Mesendoderm (in vitro differentiated cells): Measurements from ENCODE around the gene RNF208.
A peak's percentile ranks its signal among the peaks of the same experiment; 100 is the strongest.

ENCODE experiments used
- DNase-seq: peaks from one replicate; pipeline ENCODE4 v3.0.0; 2013
- H2AK5ac ChIP-seq: 2 replicates; pipeline ENCODE4 v1.6.1; 2013; ENCODE audit warnings: low read length, inconsistent platforms
- H2BK120ac ChIP-seq: 2 replicates; pipeline ENCODE4 v1.6.1; 2013; ENCODE audit warnings: low read depth, mild to moderate bottlenecking, low read length, moderate library complexity, mixed read lengths
- H2BK15ac ChIP-seq: replicated peaks from 2 replicates; pipeline ENCODE4 v1.6.1; 2013; ENCODE audit warnings: low read depth, mild to moderate bottlenecking, moderate library complexity
- H2BK5ac ChIP-seq: 2 replicates; pipeline ENCODE4 v1.6.1; 2013; ENCODE audit warnings: low read length, inconsistent platforms
- H3K18ac ChIP-seq: 2 replicates; pipeline ENCODE4 v1.6.1; 2013; ENCODE audit warnings: mild to moderate bottlenecking, low read length, mixed read lengths
- H3K23ac ChIP-seq: one replicate; pipeline ENCODE4 v1.6.1; 2013; ENCODE audit warnings: low read length
- H3K27ac ChIP-seq: 2 replicates; pipeline ENCODE4 v1.5.1; 2013; ENCODE audit warnings: low read depth, mild to moderate bottlenecking, inconsistent platforms, low read length, moderate library complexity
- H3K27me3 ChIP-seq: 2 replicates; pipeline ENCODE4 v1.6.1; 2013; ENCODE audit warnings: low read length, control low read depth, mild to moderate bottlenecking, inconsistent platforms; ENCODE audit not compliant: insufficient read depth, poor library complexity
- H3K36me3 ChIP-seq: 2 replicates; pipeline ENCODE4 v1.6.1; 2013; ENCODE audit warnings: low read length, inconsistent platforms; ENCODE audit not compliant: control insufficient read depth, insufficient read depth
- H3K4ac ChIP-seq: one replicate; pipeline ENCODE4 v1.6.1; 2013; ENCODE audit warnings: low read depth, mild to moderate bottlenecking, low read length, moderate library complexity
- H3K4me1 ChIP-seq: 2 replicates; pipeline ENCODE4 v1.6.1; 2013; ENCODE audit warnings: low read depth, low read length, inconsistent platforms; ENCODE audit not compliant: control insufficient read depth
- H3K4me2 ChIP-seq: 2 replicates; pipeline ENCODE4 v1.6.1; 2013; ENCODE audit warnings: low read length
- H3K4me3 ChIP-seq: 2 replicates; pipeline ENCODE4 v1.5.1; 2013; ENCODE audit warnings: mild to moderate bottlenecking, low read length
- H3K56ac ChIP-seq: one replicate; pipeline ENCODE4 v1.6.1; 2013; ENCODE audit warnings: low read length
- H3K79me1 ChIP-seq: 2 replicates; pipeline ENCODE4 v1.6.1; 2013; ENCODE audit warnings: low read length, inconsistent platforms
- H3K79me2 ChIP-seq: 2 replicates; pipeline ENCODE4 v1.6.1; 2013; ENCODE audit warnings: mild to moderate bottlenecking, low read length; ENCODE audit not compliant: control insufficient read depth, insufficient read depth
- H3K9ac ChIP-seq: 2 replicates; pipeline ENCODE4 v1.6.1; 2013; ENCODE audit warnings: low read length, inconsistent platforms
- H4K5ac ChIP-seq: one replicate; pipeline ENCODE4 v1.6.1; 2013; ENCODE audit warnings: low read length
- H4K8ac ChIP-seq: one replicate; pipeline ENCODE4 v1.6.1; 2013; ENCODE audit warnings: low read depth, mild to moderate bottlenecking, control low read depth, low read length, moderate library complexity
- WGBS: extraction: QIAGEN DNeasy Blood & Tissue Kit; methylation state at CpG from one replicate; pipeline ENCODE4 v1.1.7; 2013; ENCODE audit warnings: low lambda C conversion rate, missing lambda C conversion rate; ENCODE audit not compliant: insufficient coverage; ENCODE audit errors: extremely low coverage; 5-methylcytosine and 5-hydroxymethylcytosine counted together

RNF208 gene

DNA sequence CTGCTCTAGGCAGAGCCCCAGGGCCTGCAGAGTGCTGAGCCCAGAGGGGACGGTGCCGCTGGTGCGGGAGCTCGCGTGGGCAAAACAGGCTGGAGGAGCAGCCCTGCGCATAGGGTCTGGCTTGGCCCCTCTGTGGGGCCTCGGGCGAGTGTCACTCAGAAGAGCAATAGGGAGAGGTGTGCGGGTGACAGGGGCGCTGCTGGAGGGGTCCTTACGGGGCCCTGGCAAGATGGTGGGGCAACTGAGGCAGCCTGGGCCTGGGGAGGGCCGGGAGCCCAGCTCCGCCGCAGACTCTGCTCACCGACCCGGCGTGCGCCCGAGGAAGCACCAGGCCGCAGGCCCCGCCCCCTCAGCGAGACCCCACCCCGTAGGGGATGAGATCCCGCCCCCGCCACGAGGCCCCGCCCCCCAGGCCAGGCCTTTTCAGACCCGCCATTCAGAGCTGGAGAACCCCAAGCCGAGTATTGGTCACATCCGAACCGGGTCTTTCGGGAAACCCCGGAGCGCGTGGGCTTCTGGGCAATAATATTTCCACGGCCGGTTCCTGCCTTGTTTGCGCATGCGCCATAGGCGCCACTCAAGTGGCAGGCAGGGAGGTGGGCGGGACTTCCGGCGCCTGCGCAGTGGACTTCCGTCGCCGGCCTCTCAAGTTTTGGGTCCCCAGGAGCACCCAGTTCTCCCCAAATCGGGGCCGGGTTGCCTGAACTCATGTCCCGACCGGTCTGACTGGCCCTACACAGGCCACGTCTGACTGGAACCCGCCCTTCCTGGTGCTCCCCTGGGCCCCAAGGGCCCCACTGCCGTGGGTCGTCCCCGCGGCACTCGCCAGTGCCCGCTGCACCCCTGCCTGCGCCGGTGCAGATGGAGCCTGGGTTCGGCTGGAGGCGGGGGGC lies 1.3 kb upstream of the RNF208 start:
- H2BK5ac ChIP-seq = no peak overlapping the region
- peaks cover 5% of the 10 kb centered on the region for H3K4me1 ChIP-seq
- no peaks in the 10 kb centered on the region for H3K36me3 ChIP-seq
- H3K4me3 ChIP-seq = peak overlapping the region; percentile 87
- no peak overlapping the region for H2AK5ac ChIP-seq
- peak overlapping the region; percentile 91 for H3K9ac ChIP-seq
- DNase-seq = peak; percentile 98
- H3K79me1 ChIP-seq = no peaks in the 10 kb centered on the region
- no peak overlapping the region for H2BK15ac ChIP-seq
- H4K5ac ChIP-seq = no peak overlapping the region
- H3K23ac ChIP-seq = no peak overlapping the region
- peak overlapping the region; percentile 87 for H3K4me2 ChIP-seq
- no CpG with 5 or more reads among the region's 63 CpGs for WGBS
- peaks cover 2% of the 10 kb centered on the region for H3K27me3 ChIP-seq
- no peaks in the 10 kb centered on the region for H3K79me2 ChIP-seq
- peak overlapping the region; percentile 43 for H4K8ac ChIP-seq
- peak overlapping the region; percentile 44 for H3K18ac ChIP-seq
- peak overlapping the region; percentile 76 for H3K4ac ChIP-seq
- H3K56ac ChIP-seq = peak overlapping the region; percentile 92
- H2BK120ac ChIP-seq = no peak overlapping the region
- peak overlapping the region; percentile 73 for H3K27ac ChIP-seq

DNA sequence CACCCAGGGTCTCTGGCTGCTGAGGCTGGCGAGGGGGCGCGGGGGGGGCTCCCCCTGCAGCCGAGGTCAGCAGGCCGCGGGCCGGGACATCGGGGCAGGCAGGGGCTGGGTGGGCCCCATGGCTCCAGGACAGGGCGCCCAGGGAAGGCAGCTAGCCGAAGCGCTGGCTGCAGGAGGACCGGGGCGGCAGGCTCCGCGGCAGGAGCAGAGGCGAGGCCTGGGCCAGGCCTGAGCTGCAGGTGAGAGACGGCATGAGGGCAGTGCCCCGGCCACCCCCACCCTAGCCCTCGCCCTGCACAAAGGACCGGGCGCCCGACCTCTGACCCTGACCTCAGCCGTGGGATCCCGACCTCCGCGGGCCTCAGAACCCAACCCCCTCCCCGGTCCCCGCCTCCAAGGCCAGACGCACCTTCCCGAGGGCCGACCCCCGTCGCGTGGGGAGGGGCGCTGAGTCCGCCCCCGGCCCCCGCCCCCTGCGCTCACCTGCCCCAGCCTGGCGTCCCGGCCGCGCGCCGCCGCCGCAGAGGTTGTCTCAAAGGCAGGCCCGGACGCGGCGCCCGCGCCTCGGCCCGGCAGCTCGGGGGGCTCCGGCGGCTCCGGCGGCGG lies 431 bp downstream of the RNF208 start:
- Histone ChIP-seq H4K5ac (no peak overlapping the region), H2BK120ac (no peak overlapping the region), H3K23ac (no peak overlapping the region), H2AK5ac (no peak overlapping the region), H3K79me1 (no peaks in the 10 kb centered on the region), H3K4me2 (peak overlapping the region; percentile 11), H3K9ac (peak overlapping the region; percentile 54), H2BK15ac (no peak overlapping the region), H3K79me2 (no peaks in the 10 kb centered on the region), H3K27me3 (peaks cover 2% of the 10 kb centered on the region), H3K4me1 (peaks cover 5% of the 10 kb centered on the region), H3K36me3 (no peaks in the 10 kb centered on the region), H3K4me3 (no peak overlapping the region), H3K18ac (peak overlapping the region; percentile 11), H3K4ac (no peak overlapping the region), H3K56ac (peak overlapping the region; percentile 84), H4K8ac (no peak overlapping the region), H2BK5ac (no peak overlapping the region), H3K27ac (no peak overlapping the region)
- no CpG with 5 or more reads among the region's 61 CpGs for WGBS
- peak; percentile 30 for DNase-seq

DNA sequence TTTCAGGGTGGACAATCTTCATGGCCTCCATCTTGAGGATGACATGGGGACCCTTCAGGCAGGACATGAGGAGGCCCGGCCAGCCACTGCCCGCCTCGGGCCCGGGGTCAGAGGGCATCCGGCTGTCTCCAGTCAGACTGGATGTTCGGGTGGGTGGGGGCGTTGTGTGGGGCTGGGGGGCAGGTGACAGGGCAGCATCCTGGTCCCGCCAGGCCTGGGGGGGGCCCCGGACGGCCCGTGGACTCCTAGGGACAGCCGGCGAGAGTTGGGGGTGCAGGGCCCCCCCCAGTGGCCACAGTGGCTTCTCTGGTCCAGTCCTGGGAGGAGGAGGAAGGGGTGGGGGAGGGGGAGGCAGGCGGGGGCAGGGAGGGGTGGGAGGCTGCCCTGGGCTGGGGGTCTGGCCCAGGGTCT lies 940 bp downstream of the RNF208 start:
- H2BK5ac ChIP-seq = no peak overlapping the region
- H2AK5ac ChIP-seq = no peak overlapping the region
- peaks cover 5% of the 10 kb centered on the region for H3K4me1 ChIP-seq
- H3K4ac ChIP-seq = no peak overlapping the region
- no peak overlapping the region for H3K4me2 ChIP-seq
- no peak for DNase-seq
- no peak overlapping the region for H2BK120ac ChIP-seq
- H3K36me3 ChIP-seq = no peaks in the 10 kb centered on the region
- no peak overlapping the region for H4K5ac ChIP-seq
- H3K4me3 ChIP-seq = no peak overlapping the region
- WGBS = no CpG with 5 or more reads among the region's 14 CpGs
- no peaks in the 10 kb centered on the region for H3K79me1 ChIP-seq
- H4K8ac ChIP-seq = no peak overlapping the region
- H3K27ac ChIP-seq = no peak overlapping the region
- H2BK15ac ChIP-seq = no peak overlapping the region
- no peak overlapping the region for H3K23ac ChIP-seq
- peak overlapping the region; percentile 84 for H3K56ac ChIP-seq
- H3K18ac ChIP-seq = no peak overlapping the region
- H3K79me2 ChIP-seq = no peaks in the 10 kb centered on the region
- peaks cover 2% of the 10 kb centered on the region for H3K27me3 ChIP-seq
- no peak overlapping the region for H3K9ac ChIP-seq

DNA sequence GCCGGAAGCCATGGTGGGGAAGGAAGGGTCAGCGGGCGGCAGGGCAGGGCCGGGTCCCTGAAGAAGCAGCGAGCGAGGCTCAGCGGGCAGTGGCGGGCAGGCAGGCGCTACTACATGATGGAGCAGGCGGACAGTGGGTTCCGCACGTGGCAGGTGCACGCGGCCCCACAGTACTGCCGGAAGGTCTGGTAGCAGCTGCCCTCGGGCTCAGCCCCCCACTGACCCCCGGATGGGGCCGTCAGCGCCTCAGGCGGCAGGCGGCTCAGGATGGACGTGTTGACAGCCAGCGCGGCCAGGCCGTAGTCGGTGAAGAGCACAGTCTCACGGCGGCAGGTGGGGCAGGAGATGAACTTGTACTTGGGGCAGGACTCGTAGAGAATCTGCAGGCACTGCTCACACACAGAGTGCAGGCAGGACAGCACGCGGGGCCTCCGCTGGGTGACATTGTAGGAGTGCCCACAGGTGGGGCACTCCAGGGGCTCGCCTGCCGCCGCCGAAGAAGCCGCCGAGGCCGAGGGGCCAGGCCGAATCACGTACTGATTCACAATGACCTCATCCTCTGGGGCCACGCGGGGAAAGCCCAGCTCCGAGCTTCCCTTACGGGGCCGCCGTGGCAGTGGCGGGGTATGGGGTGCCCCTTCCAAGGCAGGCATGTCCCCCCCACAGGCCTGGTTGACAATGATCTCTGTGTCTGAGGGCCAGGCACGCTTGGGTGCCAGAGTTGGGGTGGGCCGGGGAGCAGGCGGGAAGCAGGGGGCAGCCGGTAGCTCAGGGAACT lies 1.5 kb downstream of the RNF208 start:
- no peak overlapping the region for H3K4ac ChIP-seq
- H3K4me2 ChIP-seq = no peak overlapping the region
- H3K79me1 ChIP-seq = no peaks in the 10 kb centered on the region
- no peak overlapping the region for H2BK120ac ChIP-seq
- no peaks in the 10 kb centered on the region for H3K36me3 ChIP-seq
- peaks cover 5% of the 10 kb centered on the region for H3K4me1 ChIP-seq
- no peak overlapping the region for H3K18ac ChIP-seq
- H3K79me2 ChIP-seq = no peaks in the 10 kb centered on the region
- no peak overlapping the region for H2AK5ac ChIP-seq
- H3K4me3 ChIP-seq = no peak overlapping the region
- no peak overlapping the region for H2BK15ac ChIP-seq
- H3K27me3 ChIP-seq = peaks cover 2% of the 10 kb centered on the region
- H3K9ac ChIP-seq = no peak overlapping the region
- no peak overlapping the region for H4K8ac ChIP-seq
- no peak overlapping the region for H3K23ac ChIP-seq
- WGBS = no CpG with 5 or more reads among the region's 52 CpGs
- DNase-seq = no peak
- H4K5ac ChIP-seq = no peak overlapping the region
- no peak overlapping the region for H2BK5ac ChIP-seq
- H3K56ac ChIP-seq = no peak overlapping the region
- no peak overlapping the region for H3K27ac ChIP-seq

DNA sequence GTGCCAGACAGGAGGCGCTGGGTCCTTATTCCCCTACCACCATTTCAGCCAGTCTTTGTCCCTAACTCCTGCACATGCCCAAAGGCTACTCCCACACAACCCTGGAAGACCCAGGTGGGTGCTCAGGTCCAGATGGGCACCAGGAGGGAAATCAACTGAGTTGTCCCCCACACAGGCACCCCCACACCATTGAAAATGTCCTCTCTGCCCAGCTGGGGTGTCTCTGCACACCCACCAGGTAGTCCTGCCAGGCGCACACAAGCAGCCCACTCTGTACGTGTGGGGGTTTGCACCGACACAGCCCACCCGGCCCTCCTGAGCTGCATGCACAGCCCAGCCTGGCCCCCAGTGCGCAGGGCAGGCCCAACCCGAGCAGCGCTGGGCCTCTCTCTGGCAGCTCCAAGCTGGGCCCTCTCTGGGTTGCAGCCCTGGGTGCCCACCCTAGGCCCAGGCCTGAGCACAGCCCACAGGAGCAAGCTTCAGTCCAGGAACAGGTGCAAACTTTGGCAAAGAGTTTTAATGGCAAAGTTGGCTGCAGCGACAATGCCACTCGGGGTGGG lies 2.2 kb downstream of the RNF208 start:
- H3K4ac ChIP-seq = no peak overlapping the region
- peaks cover 2% of the 10 kb centered on the region for H3K27me3 ChIP-seq
- no peak overlapping the region for H2BK15ac ChIP-seq
- no peaks in the 10 kb centered on the region for H3K79me1 ChIP-seq
- H3K36me3 ChIP-seq = peaks cover 1% of the 10 kb centered on the region
- no peak overlapping the region for H3K4me3 ChIP-seq
- WGBS = no CpG with 5 or more reads among the region's 10 CpGs
- H4K8ac ChIP-seq = no peak overlapping the region
- H2BK5ac ChIP-seq = no peak overlapping the region
- no peak overlapping the region for H3K56ac ChIP-seq
- no peak overlapping the region for H3K23ac ChIP-seq
- no peak overlapping the region for H4K5ac ChIP-seq
- no peak overlapping the region for H3K18ac ChIP-seq
- no peak overlapping the region for H3K27ac ChIP-seq
- H3K4me1 ChIP-seq = peaks cover 5% of the 10 kb centered on the region
- no peak overlapping the region for H3K9ac ChIP-seq
- DNase-seq = no peak
- no peak overlapping the region for H3K4me2 ChIP-seq
- H3K79me2 ChIP-seq = no peaks in the 10 kb centered on the region
- no peak overlapping the region for H2AK5ac ChIP-seq
- H2BK120ac ChIP-seq = no peak overlapping the region
